Keratinocyte (primary cell): ENCODE results near the gene PACSIN2.

Source experiments
- EZH2 ChIP-seq: IDR thresholded peaks from one replicate; pipeline ENCODE4 v1.6.1; 2012; ENCODE audit warnings: inconsistent platforms, mild to moderate bottlenecking, low read length, moderate library complexity
- TF ChIP-seq, protein P1 (sequence below), 3 experiments: IDR thresholded peaks in 1 of 3; conservative IDR thresholded peaks in 1 of 3; optimal IDR thresholded peaks in 1 of 3; 2 replicates in 2 of 3; 3 replicates in 1 of 3; pipeline versions ENCODE3 to v1.5.1; 2011; ENCODE audit warnings: low read length in 3 of 3, mild to moderate bottlenecking in 3 of 3, moderate library complexity in 2 of 3, control low read depth in 1 of 3, inconsistent platforms in 1 of 3; ENCODE audit not compliant: insufficient read depth in 2 of 3; ENCODE audit errors: extremely low read depth in 1 of 3

DNA sequence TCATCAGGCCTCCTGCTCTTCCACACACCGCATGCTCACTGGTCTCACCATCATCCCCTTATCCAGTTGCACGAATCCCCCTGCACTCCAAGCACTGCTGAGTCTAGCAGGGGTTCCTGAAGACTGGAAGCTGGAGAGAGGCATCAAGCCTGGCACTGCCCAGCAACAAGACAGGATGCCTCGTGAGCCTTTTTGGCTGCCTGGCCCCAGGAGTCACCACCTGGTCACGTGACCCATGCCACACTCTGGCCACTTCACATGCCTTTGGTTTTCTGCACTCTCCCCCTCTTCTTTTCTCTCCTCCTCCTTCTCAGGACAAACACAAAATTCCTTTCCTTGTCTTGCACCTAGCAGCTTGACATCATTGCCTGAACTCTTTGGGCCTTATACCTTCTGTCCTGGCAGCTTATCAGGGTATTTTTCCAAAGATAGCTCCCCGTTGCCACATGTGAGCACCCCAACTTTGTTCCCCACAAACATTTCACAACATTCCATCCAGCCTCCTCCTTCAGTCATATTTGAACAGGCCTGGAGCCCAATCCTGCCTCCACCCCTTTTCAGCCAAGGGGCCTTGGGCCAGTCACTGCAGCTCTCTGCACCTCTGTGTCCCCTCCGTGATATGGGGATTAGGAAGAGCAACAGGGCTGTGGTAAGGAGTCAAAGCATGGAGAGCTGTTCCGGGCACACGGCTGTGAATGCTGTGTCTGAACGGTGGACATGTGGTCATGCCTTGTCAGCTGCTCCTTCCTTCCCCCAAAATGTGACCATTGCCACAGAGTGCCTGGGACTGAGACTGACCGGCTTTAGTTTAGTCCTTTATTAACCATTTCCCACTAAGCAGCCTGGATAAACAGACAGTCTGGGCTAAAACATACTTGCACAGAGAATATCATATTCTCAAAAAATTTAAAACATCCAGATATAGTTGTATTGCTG lies 2.8 kb upstream of the PACSIN2 start:
- TF ChIP-seq, protein P1, sequence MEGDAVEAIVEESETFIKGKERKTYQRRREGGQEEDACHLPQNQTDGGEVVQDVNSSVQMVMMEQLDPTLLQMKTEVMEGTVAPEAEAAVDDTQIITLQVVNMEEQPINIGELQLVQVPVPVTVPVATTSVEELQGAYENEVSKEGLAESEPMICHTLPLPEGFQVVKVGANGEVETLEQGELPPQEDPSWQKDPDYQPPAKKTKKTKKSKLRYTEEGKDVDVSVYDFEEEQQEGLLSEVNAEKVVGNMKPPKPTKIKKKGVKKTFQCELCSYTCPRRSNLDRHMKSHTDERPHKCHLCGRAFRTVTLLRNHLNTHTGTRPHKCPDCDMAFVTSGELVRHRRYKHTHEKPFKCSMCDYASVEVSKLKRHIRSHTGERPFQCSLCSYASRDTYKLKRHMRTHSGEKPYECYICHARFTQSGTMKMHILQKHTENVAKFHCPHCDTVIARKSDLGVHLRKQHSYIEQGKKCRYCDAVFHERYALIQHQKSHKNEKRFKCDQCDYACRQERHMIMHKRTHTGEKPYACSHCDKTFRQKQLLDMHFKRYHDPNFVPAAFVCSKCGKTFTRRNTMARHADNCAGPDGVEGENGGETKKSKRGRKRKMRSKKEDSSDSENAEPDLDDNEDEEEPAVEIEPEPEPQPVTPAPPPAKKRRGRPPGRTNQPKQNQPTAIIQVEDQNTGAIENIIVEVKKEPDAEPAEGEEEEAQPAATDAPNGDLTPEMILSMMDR (optimal IDR thresholded peaks at IDR 0.05 in 1 of 3, IDR thresholded peaks at IDR 0.05 in 1 of 3, conservative IDR thresholded peaks at IDR 0.05 in 1 of 3; ENCODE audit: extremely low read depth in 1 of 3, insufficient read depth in 2 of 3, low read length in 3 of 3) = no peak
- no peak for TF ChIP-seq EZH2
